DND-41 (cell line): ENCODE data around the gene CALB2.
"Not testable (repeated sequence)": the region's sequence is repeated elsewhere in the genome, so short reads cannot be mapped to it uniquely, and the experiment has no call there.

Experiments used
- ATAC-seq: fragments of 200-7000 bp; cut with Tn5 transposase; 3 replicates; pipeline ENCODE4 v1.9.1; 2021; ENCODE audit warnings: low read depth; ENCODE audit not compliant: insufficient read depth
- DNase-seq: peaks from one replicate; pipeline ENCODE4 v3.0.0-alpha.2; 2020
- H2AFZ ChIP-seq: 2 replicates; pipeline ENCODE4 v1.6.0; 2012; ENCODE audit warnings: low read depth, low read length
- H3K27ac ChIP-seq: 2 replicates; pipeline ENCODE4 v1.5.1; 2012; ENCODE audit warnings: low read length, inconsistent platforms
- H3K27me3 ChIP-seq: fragments of 200-600 bp; sonication (generic); 2 replicates; pipeline ENCODE4 v1.6.0; 2012; ENCODE audit warnings: low read length, mild to moderate bottlenecking, inconsistent platforms; ENCODE audit not compliant: insufficient read depth, poor library complexity
- H3K36me3 ChIP-seq: 2 replicates; pipeline ENCODE4 v1.5.1; 2012; ENCODE audit warnings: low read length, inconsistent platforms; ENCODE audit not compliant: insufficient read depth
- H3K4me1 ChIP-seq: 2 replicates; pipeline ENCODE4 v1.5.1; 2012; ENCODE audit warnings: mild to moderate bottlenecking, low read length; ENCODE audit not compliant: insufficient read depth
- H3K4me2 ChIP-seq: 2 replicates; pipeline ENCODE4 v1.6.0; 2012; ENCODE audit warnings: mild to moderate bottlenecking, moderate library complexity, low read length, inconsistent platforms; ENCODE audit not compliant: insufficient read depth
- H3K4me3 ChIP-seq, 2 experiments: fragments of 200-600 bp in 1 of 2; shearing (Covaris generic) in 1 of 2; 2 replicates each; pipeline ENCODE4 v1.5.1; 2012 to 2016; ENCODE audit warnings: inconsistent platforms in 2 of 2, low read length in 2 of 2, mild to moderate bottlenecking in 2 of 2, low read depth in 1 of 2, moderate library complexity in 1 of 2
- H3K79me2 ChIP-seq: 2 replicates; pipeline ENCODE4 v1.6.0; 2012; ENCODE audit warnings: low read length, inconsistent platforms; ENCODE audit not compliant: insufficient read depth
- H3K9ac ChIP-seq: 2 replicates; pipeline ENCODE4 v1.6.0; 2012; ENCODE audit warnings: low read depth, mild to moderate bottlenecking, inconsistent platforms, low read length, moderate library complexity
- H3K9me3 ChIP-seq: 2 replicates; pipeline ENCODE4 v1.5.1; 2012; ENCODE audit warnings: low read length, moderate library complexity, mild to moderate bottlenecking, inconsistent platforms; ENCODE audit not compliant: insufficient read depth, severe bottlenecking
- H4K20me1 ChIP-seq: 2 replicates; pipeline ENCODE4 v1.6.0; 2012; ENCODE audit warnings: low read length; ENCODE audit not compliant: insufficient read depth
- EZH2 ChIP-seq: IDR thresholded peaks from 3 replicates; pipeline ENCODE4 v1.6.1; 2012; ENCODE audit warnings: borderline replicate concordance, low read depth, mild to moderate bottlenecking, moderate library complexity, low read length, inconsistent platforms; ENCODE audit not compliant: severe bottlenecking
- TF ChIP-seq, protein P1 (sequence below): IDR thresholded peaks from 2 replicates; pipeline ENCODE4 v1.5.1; 2012; ENCODE audit warnings: borderline replicate concordance, low read length, moderate library complexity, mild to moderate bottlenecking; ENCODE audit not compliant: poor library complexity, severe bottlenecking; ENCODE audit errors: extremely low read depth

CALB2 gene

DNA sequence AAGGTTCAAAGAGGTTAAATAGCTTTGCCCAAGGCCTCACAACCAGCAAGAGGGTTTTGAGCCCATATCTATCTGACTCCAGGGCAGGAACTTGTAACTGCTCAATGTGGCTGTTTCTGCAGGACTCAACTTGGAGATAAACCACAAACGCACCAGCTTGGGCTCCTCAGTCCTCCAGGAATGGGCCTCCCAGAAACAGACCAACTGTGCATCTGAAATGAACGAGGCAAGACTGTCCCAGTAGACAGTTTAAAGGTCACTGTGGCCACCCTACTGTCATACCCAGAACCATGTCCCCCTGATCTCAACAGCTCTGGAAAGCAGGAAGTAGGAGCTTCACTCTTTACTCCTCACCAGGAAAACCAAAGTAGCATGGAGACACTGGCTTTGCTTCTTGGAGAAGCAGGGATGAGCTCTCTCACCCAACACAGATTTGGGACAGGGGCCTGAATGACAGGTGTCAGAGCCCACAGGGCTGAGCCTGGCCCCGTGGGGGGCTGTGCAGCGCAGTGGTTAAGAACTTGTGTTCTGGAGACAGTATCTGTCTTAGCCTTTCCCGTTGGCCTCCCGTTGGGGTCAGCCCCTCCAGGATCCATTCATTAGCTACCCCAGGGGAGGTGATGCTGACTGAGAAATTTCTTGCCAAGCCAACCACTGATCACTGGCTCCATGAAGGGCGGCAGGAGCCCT, 2.3 kb upstream of the CALB2 start:
- TF ChIP-seq, protein P1, sequence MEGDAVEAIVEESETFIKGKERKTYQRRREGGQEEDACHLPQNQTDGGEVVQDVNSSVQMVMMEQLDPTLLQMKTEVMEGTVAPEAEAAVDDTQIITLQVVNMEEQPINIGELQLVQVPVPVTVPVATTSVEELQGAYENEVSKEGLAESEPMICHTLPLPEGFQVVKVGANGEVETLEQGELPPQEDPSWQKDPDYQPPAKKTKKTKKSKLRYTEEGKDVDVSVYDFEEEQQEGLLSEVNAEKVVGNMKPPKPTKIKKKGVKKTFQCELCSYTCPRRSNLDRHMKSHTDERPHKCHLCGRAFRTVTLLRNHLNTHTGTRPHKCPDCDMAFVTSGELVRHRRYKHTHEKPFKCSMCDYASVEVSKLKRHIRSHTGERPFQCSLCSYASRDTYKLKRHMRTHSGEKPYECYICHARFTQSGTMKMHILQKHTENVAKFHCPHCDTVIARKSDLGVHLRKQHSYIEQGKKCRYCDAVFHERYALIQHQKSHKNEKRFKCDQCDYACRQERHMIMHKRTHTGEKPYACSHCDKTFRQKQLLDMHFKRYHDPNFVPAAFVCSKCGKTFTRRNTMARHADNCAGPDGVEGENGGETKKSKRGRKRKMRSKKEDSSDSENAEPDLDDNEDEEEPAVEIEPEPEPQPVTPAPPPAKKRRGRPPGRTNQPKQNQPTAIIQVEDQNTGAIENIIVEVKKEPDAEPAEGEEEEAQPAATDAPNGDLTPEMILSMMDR = no peak
- TF ChIP-seq EZH2 = no peak
- Histone ChIP-seq H2AFZ (no peak overlapping the region), H3K9ac (no peak overlapping the region), H3K79me2 (no peaks in the 10 kb centered on the region), H3K4me3 (no peak overlapping the region), H3K4me2 (no peak overlapping the region), H3K36me3 (no peaks in the 10 kb centered on the region), H3K27me3 (peaks cover 5% of the 10 kb centered on the region), H3K27ac (no peak overlapping the region), H3K4me1 (no peaks in the 10 kb centered on the region), H4K20me1 (no peaks in the 10 kb centered on the region), H3K9me3 (no peaks in the 10 kb centered on the region)
- no peak for ATAC-seq
- DNase-seq = no peak

DNA sequence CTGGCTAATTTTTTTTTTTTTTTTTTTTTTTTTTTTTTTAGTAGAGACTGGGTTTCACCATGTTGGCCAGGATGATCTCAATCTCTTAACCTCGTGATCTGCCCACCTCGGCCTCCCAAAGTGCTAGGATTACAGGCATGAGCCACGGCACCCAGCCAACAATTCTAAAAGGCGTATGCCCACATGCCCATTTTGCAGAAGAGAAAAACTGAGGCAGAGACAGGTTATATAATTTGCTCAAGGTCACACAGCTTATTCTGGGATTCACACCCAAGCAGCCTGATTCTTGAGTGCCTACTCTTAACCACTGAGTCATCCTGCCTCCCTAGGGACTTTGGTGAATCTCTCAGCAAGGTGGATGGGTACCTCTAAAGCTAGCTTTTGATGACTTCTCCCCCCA, 1.6 kb upstream of the CALB2 start:
- not testable (repeated sequence) for H3K36me3 ChIP-seq, DNase-seq, H3K4me1 ChIP-seq, H3K27me3 ChIP-seq, H2AFZ ChIP-seq, H3K9me3 ChIP-seq, H3K4me3 ChIP-seq, H3K9ac ChIP-seq, H3K79me2 ChIP-seq, H3K27ac ChIP-seq, H3K4me2 ChIP-seq, H4K20me1 ChIP-seq, ATAC-seq

- H3K9me3 ChIP-seq = no peaks in the 10 kb centered on the region
- H3K27ac ChIP-seq = no peak overlapping the region
- peaks cover 5% of the 10 kb centered on the region for H3K27me3 ChIP-seq
- H4K20me1 ChIP-seq = no peaks in the 10 kb centered on the region
- no peak overlapping the region for H3K4me3 ChIP-seq
- H2AFZ ChIP-seq = no peak overlapping the region
- no peak for ATAC-seq
- no peak overlapping the region for H3K4me2 ChIP-seq
- no peak overlapping the region for H3K9ac ChIP-seq
- H3K36me3 ChIP-seq = no peaks in the 10 kb centered on the region
- no peak for DNase-seq
- H3K79me2 ChIP-seq = no peaks in the 10 kb centered on the region
- TF ChIP-seq, protein P1 = no peak
- TF ChIP-seq EZH2 = no peak
- no peaks in the 10 kb centered on the region for H3K4me1 ChIP-seq
These were observed 842 bp upstream of the CALB2 start for GRCh38 chr16:71357681-71358080.

- Histone ChIP-seq H3K4me3 (no peak overlapping the region), H3K4me2 (no peak overlapping the region)
These were observed 908 bp downstream of the CALB2 start for GRCh38 chr16:71359431-71359830.

More at GRCh38 chr16:71359431-71359830, 908 bp downstream of the CALB2 start:
- no peaks in the 10 kb centered on the region for H4K20me1 ChIP-seq
- no peaks in the 10 kb centered on the region for H3K4me1 ChIP-seq
- no peak for ATAC-seq
- H3K9ac ChIP-seq = no peak overlapping the region
- no peak overlapping the region for H3K27ac ChIP-seq
- H3K27me3 ChIP-seq = no peaks in the 10 kb centered on the region
- no peak for TF ChIP-seq EZH2
- TF ChIP-seq, protein P1 = no peak
- H3K79me2 ChIP-seq = no peaks in the 10 kb centered on the region
- no peaks in the 10 kb centered on the region for H3K9me3 ChIP-seq
- H2AFZ ChIP-seq = no peak overlapping the region
- no peak for DNase-seq
- H3K36me3 ChIP-seq = no peaks in the 10 kb centered on the region
